NCI-H446 (cell line): Measurements from ENCODE around the gene TMEM247.
"Not testable (repeated sequence)": the region's sequence is repeated elsewhere in the genome, so short reads cannot be mapped to it uniquely, and the experiment has no call there.

ENCODE experiments used
- DNase-seq, 2 experiments: peaks; one replicate each; lab custom pipeline; 2025; lab: John Stamatoyannopoulos, UW

Gene TMEM247

GRCh38 chr2:46458763-46459500 is 20.4 kb upstream of the TMEM247 start:
- no peak for DNase-seq

- no peak for DNase-seq
Measured at GRCh38 chr2:46459694-46460093, 19.7 kb upstream of the TMEM247 start.

- DNase-seq: no peak
Measured at GRCh38 chr2:46460241-46460921, 19.0 kb upstream of the TMEM247 start.

- DNase-seq: peak; percentile 10 to 64
Measured at GRCh38 chr2:46461011-46461674, 18.2 kb upstream of the TMEM247 start.

GRCh38 chr2:46461709-46462171 is 17.6 kb upstream of the TMEM247 start:
- DNase-seq: no peak

DNA sequence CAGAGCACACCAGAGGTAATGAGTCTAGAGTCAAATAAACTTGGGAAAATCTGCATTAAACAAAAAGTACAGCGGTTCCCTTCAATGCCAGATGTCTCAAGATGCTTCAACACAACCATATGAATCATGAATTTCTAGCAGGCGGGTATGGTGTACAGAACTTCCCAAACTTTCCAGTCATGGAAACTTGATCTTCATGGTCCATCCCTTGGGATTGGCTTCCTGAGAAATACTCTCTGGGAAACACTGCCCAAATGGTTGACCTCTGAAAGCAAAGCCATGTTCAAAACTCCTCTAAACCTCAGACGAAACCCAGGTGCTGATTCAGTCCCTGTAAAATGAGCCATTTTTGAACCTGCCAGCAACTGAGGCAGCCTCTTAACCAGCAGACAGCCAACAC is 16.4 kb upstream of the TMEM247 start:
- no peak for DNase-seq

DNA sequence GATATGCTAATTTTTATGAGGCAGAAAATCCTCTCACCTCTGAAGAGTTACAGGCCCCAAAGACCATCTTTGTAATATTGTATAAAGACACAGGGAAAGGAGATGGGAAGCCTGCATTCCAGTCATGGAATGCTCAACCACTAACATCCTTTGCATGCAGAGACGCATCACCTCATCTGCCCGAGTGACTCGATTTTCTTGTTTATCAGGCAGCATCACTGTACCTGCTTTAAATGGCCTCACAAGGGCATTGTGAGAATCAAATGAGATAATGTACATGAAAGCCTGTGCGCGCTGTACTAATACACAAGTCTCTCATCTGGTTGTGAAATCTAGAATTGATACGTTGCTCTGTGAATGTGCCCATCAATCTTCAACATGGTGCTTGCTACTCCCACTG is 10.2 kb upstream of the TMEM247 start:
- DNase-seq: no peak

- no peak for DNase-seq
Measured at GRCh38 chr2:46469700-46470099, 9.7 kb upstream of the TMEM247 start.

GRCh38 chr2:46470114-46470628 is 9.2 kb upstream of the TMEM247 start:
- DNase-seq: no peak

- no peak for DNase-seq
Measured at GRCh38 chr2:46471019-46471583, 8.3 kb upstream of the TMEM247 start.

DNA sequence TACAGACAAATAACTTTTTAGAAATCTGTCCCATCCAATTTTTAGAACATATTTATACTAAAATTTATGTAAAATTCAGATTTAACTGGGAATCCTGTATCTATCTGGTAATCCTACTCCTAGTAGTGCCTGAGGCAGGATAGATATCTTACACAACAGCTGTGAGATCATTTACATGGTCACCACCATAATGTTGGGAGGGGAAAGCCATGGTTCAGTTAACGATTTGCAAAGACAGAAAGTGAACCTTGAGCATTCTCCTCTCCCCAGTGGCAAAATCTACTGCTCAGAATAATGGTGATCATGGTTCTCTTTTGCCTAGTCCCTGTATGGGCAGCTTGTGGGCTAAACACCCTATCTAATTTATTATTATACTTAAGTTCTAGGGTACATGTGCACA is 7.7 kb upstream of the TMEM247 start:
- DNase-seq: no peak

- DNase-seq: not testable (repeated sequence)
Measured at GRCh38 chr2:46472165-46472564, 7.2 kb upstream of the TMEM247 start.

DNA sequence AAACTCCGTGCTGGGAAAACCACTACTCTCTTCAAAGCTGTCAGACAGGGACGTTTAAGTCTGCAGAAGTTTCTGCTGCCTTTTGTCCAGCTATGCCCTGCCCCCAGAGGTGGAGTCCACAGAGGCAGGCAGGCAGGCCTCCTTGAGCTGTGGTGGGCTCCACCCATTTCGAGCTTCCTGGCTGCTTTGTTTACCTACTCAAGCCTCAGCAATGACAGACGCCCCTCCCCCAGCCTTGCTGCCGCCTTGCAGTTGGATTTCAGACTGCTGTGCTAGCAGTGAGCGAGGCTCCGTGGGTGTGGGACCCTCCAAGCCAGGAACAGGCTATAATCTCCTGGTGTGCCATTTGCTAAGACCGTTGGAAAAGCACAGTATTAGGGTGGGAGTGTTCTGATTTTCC is 1.9 kb upstream of the TMEM247 start:
- DNase-seq: not testable (repeated sequence)

- no peak for DNase-seq
Measured at GRCh38 chr2:46477925-46478324, 1.4 kb upstream of the TMEM247 start.

DNA sequence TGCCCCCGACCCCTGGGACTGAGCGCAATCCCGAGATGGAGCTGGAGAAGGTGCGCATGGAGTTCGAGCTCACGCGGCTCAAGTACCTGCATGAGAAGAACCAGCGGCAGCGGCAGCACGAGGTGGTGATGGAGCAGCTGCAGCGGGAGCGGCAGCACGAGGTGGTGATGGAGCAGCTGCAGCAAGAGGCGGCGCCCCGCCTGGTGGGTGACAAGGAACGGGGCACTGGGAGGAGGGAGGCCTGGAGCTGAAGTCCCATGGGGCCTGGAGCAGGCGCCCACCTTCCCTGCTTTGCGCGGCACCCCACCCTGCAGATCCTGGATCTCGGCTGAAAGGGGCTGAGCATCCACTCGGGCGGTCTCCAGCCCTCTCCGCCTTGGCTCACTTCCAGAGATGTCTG is 1.2 kb downstream of the TMEM247 start:
- no peak for DNase-seq

DNA sequence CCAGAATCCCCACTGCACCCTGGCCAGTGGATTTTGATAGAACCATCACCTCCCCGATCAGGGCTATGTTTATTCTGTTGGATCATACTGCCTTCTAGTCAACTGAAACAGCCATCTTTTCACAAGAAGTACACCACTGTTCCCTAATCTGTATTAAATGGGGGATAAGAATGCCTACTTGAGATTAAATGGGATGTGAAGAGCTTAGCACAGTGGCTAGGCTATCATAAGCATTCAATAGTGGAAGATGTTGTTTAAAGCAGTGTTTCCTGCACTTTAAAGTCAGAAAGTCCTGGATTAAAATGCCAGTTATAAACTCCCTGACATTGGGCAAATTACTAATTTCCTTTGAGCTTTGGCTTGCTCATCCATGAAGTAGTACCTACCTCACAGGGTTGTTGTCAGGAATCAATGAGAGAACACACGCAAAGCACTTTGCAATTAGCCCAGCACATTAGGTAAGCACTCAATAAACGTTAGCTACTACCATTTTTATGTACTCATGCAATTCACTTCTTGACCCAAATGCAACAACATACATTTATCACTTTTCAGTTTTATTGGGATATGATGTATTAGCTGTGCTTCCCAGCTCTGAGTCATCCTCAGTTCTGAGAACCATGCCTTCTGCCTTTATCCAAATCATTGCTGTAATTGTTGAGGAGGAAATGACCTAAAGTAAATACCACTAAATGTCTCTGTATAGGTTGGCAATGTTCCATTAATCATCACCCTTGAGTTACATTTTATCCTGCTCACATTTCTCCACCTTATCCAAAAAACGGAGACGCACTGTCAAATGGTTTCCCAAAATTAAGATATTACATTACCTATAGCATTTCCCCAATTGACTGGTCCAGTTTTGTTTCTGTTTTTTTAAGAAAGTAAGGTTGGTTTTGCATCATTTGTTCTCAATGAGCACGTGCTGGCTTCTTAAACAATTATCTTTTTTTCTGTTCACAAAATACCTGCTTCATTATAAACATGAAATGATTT is 2.1 kb downstream of the TMEM247 start:
- no peak for DNase-seq

DNA sequence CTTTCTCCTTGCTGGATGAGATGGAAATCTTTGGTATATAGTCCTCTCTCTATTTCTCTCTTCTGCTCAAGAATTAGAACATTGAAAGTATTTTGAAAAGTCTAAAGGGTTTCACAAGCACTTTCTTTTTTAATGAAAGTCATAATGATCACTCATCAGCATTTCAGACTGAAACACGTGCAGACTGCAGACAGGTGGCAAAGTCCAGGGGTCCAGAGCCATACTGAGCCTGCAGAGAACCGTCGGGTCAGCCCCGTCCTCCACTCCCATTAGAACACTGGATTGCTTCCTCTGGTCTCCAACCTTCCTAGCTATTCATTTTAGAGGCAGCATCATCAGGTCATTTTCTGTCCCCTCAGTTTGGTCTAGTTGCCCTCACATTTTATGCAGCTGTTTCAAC is 3.1 kb downstream of the TMEM247 start:
- no peak for DNase-seq

GRCh38 chr2:46485002-46485401 is 5.6 kb downstream of the TMEM247 start:
- DNase-seq: no peak

DNA sequence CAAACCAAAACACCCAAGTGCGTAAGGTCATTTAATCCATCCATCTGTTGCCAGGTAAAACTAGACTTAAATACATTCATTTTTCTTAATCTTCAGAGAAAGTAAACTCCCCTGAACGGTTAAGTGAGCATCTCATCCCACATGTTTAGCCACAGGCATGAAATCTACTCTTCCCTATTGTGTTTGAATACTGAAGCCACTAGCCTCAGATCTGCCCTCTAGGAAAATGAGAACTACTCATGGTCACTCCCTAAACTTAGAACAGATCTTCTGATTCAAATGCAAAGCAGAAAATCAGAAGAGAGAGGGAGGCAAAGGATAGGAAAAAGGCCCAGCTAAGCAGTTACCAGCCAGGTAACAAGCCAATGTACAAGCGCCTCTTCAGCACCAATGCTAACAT is 7.1 kb downstream of the TMEM247 start:
- no peak for DNase-seq

DNA sequence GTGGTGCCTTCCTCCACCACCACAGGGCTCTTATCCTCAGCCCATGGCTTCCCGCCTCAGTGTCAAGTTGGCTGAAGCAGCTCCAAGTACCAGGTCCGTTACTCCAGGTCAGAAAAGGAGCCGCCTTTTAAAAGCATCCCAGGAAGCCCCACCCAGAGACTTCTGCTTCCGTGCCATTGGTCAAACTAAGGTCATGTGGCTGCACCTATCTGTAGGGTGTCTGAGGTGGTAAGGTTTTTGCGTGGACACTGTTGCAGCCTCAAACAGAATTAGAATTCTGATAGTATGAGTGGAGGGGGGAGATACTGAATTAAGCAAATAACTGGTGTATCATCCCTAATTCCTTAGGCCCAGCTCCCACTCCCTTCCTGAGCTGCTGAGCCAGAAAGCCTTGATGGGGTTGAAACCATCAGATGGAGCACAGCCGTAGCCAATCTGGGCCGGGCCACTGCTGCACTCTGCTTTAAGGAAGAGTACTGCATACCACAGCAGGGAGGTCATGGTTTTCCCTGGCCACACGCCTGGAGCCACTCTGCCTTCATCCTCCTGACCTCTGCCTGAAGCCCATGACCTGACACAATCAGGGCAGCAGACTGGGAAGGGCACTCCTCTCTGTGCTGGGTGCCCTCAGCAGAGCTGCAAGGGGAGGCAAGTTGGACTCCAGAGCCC is 8.4 kb downstream of the TMEM247 start:
- DNase-seq: no peak

DNA sequence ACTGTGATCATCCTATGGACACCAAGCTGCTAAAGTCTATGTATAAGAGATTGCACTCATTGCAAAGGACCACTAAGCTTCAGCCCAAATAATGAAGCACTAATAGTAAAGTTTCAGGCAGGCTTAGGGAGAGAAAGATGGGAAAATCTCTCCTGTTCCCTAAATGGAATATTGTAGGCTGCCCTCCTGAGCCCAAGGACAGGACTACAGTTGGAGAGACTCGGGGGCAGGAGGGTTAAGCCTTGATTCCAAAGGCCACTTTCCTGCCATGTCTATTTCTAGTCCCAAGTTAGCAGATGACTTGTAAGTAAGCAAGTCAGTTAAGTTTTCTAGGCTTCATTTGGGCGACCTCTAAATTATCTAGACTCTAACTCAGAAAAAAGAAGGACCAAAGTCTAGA is 9.0 kb downstream of the TMEM247 start:
- DNase-seq: no peak
